HG02938 (cell line): ENCODE results near the gene FRMD4A.
"Not testable (repeated sequence)": the region's sequence is repeated elsewhere in the genome, so short reads cannot be mapped to it uniquely, and the experiment has no call there.

ENCODE experiments used
- ATAC-seq: cut with Tn5 transposase; IDR thresholded peaks from one replicate; pipeline ENCODE4 v1.9.1; 2021; ENCODE audit warnings: mild to moderate bottlenecking, moderate library complexity; ENCODE audit not compliant: unreplicated experiment

The FRMD4A gene

GRCh38 chr10:13865758-13866491 lies 464.8 kb downstream of the FRMD4A start:
- ATAC-seq, result no peak

GRCh38 chr10:13865220-13865619 lies 465.5 kb downstream of the FRMD4A start:
- not testable (repeated sequence) for ATAC-seq

GRCh38 chr10:13862546-13863233 lies 468.0 kb downstream of the FRMD4A start:
- no peak for ATAC-seq

GRCh38 chr10:13860886-13861285 lies 469.8 kb downstream of the FRMD4A start:
- ATAC-seq, result no peak

GRCh38 chr10:13859979-13860654 lies 470.6 kb downstream of the FRMD4A start:
- no peak for ATAC-seq

GRCh38 chr10:13858709-13859108 lies 472.0 kb downstream of the FRMD4A start:
- ATAC-seq, result no peak

GRCh38 chr10:13857451-13857850 lies 473.3 kb downstream of the FRMD4A start:
- ATAC-seq, result no peak

- ATAC-seq, result no peak
These were observed 476.9 kb downstream of the FRMD4A start for GRCh38 chr10:13853854-13854253.

GRCh38 chr10:13852872-13853271 lies 477.9 kb downstream of the FRMD4A start:
- ATAC-seq, result no peak

GRCh38 chr10:13851906-13852305 lies 478.8 kb downstream of the FRMD4A start:
- ATAC-seq, result no peak

- no peak for ATAC-seq
These were observed 481.9 kb downstream of the FRMD4A start for GRCh38 chr10:13848520-13849445.

- ATAC-seq, result no peak
These were observed 483.5 kb downstream of the FRMD4A start for GRCh38 chr10:13847201-13847631.

GRCh38 chr10:13845897-13846296 lies 484.8 kb downstream of the FRMD4A start:
- no peak for ATAC-seq

- ATAC-seq, result no peak
These were observed 486.1 kb downstream of the FRMD4A start for GRCh38 chr10:13844651-13845050.

GRCh38 chr10:13842117-13842516 lies 488.6 kb downstream of the FRMD4A start:
- no peak for ATAC-seq

GRCh38 chr10:13840036-13840435 lies 490.7 kb downstream of the FRMD4A start:
- ATAC-seq, result no peak

GRCh38 chr10:13839430-13839990 lies 491.2 kb downstream of the FRMD4A start:
- ATAC-seq, result no peak

GRCh38 chr10:13839030-13839429 lies 491.7 kb downstream of the FRMD4A start:
- no peak for ATAC-seq

- ATAC-seq, result no peak
These were observed 492.8 kb downstream of the FRMD4A start for GRCh38 chr10:13837966-13838365.

GRCh38 chr10:13834581-13835286 lies 496.0 kb downstream of the FRMD4A start:
- no peak for ATAC-seq
